NAMALWA (cell line): Measurements from ENCODE around the gene SLC35G4.
"Not testable (repeated sequence)": the region's sequence is repeated elsewhere in the genome, so short reads cannot be mapped to it uniquely, and the experiment has no call there.

Experiments
- DNase-seq: peaks from one replicate; pipeline ENCODE4 v3.0.0-alpha.2; 2015; ENCODE audit warnings: low spot score

The SLC35G4 gene

DNA sequence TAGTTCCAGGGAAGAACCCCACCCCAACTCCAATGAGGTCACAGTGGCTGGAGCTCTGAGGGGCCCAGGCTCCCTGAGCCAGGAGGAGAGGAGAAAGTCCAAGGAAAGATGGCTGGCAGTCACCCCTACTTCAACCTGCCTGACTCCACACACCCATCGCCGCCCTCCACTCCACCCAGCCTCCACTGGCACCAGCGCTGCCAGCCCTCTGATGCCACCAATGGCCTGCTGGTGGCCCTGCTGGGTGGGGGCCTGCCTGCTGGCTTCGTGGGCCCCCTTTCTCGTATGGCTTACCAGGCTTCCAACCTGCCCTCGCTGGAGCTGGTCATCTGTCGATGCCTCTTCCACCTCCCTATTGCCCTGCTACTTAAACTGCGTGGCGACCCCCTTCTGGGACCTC is at the start of gene SLC35G4:
SLC35G4 (plus strand) TSS at position 109 of the 400 bp plus-strand sequence; CDS start at position 109, 0 bp downstream.
- DNase-seq, result not testable (repeated sequence)

DNA sequence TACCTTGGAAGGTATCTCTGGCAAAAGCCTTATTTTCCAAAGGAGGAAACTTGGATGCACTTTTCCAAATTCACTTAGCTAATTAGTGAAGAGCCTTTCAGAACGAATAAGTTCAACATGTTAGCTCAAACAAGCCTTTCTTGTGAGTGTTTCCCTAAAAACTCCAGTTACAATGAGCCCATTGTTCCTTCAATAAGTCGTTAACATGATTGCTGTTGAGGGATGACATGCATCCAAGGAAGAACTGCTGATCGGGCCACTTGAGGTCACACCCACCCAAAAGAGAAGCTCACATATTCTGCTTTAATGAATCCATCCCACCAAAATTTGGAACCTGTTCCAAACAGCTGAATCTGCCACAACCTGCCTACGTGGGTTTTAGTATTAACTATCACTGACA is 48.1 kb upstream of the SLC35G4 start:
- DNase-seq, result no peak

DNA sequence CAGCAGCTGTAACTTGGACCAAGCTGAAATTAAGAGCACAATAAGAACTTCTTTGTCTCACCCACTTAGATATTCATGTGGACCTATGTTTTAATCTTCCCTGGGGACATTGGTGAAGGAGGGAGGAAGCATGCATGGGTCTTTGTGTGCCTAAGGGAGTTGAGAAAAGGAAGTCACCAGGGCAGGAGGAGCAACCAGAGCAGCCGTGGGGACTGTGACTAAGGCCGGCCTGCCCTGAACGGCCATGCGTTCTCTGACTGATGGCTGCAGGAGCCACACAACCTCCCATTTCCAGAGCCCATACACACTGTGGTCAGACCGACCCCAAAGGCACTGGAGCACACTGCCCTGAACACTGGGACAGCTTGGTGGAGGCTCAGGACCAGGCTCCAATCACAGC is 43.7 kb upstream of the SLC35G4 start:
- no peak for DNase-seq

DNA sequence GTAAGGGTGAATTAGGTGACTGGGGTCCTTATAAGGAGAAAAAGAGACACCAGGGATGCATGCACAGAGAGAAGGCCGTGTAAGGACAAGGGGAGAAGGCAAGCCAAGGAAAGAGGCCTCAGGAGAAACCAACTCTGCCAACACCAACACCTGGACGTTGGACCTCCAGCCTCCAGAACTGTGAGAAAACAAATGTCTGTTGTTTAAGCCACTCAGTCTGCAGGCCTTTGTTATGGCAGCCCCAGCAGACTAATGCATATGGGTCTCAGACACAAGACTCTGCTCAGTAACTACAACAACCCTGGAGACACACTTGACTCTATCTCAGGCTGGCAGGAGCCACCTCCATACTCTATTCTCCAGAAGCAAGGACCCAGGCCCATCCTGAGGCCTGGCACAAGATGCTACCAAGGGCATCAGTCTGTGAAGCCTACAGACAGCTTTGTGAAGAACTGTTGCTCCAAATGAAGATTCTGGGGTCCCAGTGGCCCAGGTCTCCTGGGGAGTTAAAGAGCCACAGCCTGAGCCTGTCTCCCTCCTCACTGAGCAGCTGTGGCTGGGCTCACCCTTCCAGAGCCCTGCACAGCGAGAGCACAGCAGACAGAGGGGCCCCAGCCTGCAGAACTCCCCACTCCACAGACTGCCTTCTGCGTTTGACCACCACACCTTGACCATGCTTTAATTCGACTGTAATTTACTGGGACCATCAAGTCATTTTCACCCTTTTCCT is 43.0 kb upstream of the SLC35G4 start:
- DNase-seq, result no peak

DNA sequence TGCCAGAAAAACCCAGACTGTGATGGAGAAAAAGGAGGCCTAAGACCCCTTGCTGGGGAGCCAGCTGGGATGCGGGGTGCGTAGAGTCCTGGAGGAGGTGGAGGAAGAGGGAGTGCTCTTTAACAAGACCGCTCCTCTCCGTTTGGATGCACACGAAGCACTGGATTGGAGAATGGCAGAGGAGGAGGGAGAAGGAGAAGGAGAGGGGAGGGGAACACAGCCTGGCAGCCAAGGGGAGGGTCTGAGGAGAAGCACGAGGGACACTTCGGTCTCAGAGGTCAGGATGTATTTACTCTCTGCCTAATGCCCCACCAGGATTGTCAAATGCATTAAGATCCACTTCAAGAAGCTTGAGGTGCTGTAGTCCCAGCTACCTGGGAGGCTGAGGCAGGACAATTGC is 42.0 kb upstream of the SLC35G4 start:
- no peak for DNase-seq

DNA sequence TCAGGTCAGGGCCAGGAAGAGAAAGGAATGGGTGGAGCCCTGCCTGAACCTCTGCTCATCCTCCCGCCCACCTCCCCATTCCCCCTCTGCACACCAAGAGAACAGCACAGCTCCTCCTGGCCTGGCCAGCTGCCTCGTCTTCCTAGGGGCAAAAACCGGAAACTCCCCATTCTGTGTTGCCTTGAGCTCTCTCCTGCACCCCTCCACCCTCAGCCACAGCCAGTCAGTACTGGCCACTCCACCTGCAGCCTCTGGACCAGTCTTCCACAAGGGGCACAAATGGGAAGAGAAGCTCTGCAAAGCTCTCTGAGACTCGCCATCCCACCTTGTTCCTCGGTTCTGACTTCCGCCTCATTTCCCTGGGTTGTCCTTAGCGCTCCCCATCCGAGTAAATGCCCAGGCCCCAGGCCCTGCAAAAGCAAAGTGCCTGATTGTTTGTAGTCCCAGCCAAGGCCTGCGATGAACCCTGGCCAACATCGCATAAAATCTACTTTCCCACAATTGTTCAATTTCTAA is 39.3 kb upstream of the SLC35G4 start:
- DNase-seq, result no peak

DNA sequence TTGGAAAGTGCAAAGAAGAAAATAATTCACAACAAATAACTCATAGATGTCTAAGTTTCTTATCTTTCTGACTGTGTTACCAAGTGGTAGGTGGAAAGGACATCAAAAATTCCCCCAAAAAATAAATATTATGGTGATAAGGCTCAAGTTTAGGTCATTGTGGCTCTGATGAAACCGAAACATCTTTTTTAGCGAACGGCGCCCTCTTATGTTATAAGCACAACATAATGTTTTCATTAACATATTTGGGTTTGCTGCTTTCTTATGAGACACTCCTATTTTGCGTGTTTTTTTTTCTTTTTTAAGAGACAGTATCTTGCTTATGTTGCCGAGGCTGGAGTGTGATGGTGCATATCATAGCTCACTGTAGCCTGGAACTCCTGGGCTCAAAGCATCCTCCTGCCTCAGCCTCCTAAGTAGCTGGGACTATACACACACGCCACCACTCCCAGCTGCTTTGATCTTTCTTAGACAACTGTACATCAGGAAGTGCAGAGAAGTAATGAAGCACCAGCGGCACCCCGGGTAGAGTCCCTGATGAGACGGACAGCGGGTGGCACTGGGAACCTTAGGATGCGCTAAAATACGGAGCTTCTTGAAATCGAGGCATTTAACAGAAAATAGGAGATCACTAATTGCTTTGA is 38.5 kb upstream of the SLC35G4 start:
- peak; percentile 58 for DNase-seq

DNA sequence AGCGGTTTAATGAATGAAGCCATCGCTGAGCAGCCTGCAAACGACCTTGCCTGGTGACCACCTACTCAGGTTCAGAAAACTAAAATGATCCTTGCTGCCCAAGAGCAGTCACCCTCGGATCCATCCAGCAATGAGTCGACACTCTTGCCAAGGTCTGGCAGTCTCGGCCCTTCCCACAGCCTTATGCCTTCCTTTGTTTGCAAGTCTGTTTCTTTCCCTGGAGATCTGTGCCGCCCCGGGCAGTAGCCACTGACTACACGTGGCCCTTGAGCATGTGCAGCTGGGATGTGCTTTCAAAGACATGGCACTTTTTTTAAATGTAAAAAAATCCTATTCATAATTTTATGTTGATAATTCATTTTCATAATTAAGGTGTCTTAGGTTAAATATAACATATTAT is 37.2 kb upstream of the SLC35G4 start:
- no peak for DNase-seq

DNA sequence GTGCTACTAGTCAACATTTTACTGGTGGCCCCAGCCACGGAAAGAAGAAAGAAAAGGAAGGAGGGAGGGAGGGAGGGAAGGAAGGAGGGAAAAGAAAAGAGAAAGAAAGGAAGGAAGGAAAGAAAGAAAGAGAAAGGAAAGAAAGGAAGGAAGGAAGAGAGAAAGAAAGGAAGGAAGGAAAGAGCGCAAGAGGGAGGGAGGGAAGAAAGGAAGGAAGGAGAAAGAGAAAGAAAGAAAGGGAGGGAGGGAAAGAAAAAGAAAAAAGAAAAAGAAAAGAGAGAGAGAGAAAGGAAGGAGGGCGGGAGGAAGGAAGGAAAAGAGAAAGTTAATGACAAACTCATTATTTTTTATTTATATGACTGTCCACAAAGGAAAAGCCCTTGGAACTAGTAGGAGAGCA is 34.9 kb upstream of the SLC35G4 start:
- no peak for DNase-seq

DNA sequence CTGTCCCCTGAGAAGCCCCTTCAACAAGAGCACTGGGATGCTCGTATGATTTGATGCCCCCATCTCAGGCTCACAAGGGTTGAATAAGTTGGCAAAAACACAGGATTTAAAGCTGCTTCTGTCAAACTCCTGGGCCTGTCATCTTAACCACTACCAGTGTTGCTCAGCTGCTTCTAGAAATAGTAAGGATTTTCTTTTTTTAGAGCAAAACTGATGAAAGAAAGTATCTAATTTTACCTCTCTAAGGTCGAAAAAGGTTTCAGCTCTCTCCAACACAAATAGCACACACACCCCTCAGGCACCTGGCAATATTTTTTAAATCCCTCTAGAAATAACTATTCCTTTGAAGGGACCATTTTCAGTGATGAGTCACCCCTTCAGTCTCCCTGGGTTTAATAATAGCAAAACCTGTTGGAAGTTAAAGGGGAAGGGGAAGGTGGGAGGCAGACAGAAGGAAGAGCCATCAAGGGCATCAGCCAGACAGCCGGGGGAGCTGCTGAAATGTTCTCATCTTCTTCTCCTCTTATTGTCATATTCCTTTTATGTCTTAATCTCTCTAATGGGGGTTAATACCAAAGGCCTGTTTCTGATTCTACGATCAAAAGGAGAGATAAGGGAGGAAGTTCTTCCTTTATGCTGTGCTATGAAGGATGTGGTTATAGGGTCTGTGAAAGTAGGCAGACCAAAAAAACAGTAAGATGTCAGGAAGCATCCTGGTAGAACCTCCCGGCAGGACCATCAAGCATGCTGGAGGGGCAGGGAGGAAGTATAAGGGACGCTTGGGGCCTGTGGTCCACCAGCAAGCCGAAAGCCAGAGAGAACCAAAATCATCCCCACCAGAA is 31.9 kb upstream of the SLC35G4 start:
- DNase-seq, result no peak

DNA sequence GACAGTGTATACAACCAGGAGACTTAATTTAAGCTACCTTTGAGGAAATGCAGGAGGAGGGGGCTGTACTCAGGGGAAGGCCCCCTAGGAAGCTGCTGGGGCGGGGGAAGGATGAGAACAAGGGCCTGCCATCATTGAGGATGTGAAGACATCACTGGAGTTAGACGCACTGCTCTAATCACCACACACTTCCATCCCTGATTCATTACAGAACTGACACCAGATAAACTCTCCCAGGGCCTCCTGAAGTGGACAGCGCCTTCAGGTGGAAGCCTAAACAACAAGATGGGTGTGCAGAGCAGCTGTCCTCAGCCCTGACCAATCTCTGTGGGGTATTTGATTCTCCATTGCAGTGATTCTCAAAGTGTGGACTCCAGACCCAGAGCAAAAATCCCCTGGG is 30.6 kb upstream of the SLC35G4 start:
- DNase-seq, result no peak

DNA sequence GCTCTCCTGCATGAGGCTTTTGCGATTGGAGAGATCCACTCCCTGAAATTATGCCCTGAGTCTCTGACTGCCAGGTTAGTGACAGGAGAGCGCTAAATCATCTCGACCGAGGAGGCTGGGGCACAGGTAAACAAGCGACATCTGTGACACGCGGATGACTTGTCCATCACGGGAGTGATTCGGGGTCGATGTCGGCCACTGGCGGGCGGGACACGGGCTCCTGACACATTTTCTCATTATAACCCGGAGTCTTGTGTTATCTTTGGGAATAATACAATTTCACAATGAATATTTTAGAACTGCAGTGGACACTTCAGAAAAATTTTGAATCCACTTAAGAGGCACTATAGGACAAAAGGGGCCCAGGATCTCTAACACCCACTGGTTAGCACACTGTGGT is 29.5 kb upstream of the SLC35G4 start:
- DNase-seq, result no peak

DNA sequence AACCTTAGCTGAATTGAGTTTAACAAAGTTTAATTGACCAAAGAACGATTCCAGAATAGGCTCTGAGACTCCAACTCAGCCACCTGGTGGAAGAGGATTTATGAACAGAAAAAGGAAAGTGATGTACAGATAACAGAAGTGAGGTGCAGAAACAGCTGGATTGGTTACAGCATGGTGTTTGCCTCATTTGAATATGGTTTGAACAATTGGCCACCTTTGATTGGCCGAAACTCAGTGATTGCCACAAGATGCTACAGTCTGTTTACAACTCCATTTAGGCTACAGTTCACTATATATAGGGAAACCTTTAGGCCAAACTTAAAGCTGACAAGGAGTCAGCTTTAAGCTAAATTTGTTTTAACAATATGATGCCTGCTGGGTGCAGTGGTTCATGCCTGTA is 28.1 kb upstream of the SLC35G4 start:
- DNase-seq, result no peak

DNA sequence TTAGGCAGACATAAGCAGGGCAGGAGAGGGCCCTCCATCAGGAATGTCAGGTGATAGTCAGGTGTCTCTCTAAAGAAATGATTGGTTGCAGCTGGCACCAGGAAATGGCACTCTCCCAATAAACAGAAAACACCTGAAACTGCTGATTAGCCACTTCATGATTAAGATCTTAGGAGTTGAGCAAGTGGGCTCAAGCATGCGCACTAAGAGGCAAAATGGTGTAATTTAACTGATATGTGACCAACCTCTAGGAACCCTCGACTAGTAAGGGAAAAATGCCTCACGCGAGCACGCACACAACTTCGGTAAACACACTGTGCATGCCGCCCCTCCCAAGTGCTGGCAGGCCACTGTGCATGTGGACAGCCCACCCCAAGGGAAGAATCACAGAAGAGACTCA is 23.8 kb upstream of the SLC35G4 start:
- no peak for DNase-seq

DNA sequence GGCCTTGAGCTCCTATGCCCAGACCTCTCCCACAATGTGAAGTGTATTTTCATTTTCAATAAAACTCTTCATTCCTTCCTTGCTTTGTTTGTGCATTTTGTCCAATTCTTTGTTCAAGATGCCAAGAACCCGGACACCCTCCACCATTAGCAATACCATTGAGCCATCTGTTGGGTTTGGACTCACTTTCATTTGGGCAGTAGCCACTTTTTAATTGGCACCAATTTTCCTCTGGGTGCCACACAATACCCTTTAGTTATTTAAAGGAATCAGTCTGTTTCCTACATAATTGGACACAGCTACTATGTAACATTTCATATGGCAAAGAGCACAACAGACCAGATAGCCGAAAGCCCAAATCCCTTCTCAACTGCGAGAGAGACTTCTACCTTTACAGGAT is 22.5 kb upstream of the SLC35G4 start:
- DNase-seq, result no peak

DNA sequence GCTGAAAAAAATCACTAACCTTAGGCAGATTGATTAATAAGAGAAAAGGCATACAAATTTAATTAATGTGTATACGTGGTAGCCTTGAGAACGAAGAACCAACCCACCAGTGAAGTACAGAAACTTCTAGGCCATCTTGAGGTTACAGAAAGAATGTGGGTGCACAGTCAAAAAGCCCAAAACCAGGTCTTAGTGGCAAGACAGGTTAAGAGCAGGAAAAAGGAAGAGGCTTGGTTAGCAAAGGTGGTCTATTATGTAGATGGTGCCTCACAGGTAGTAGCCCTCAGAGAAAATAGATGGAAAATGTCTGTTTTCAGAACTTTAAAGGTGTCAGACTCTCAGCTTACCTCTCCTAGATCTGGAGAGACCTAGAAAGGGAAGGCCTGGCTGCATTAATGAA is 22.0 kb upstream of the SLC35G4 start:
- DNase-seq, result no peak

DNA sequence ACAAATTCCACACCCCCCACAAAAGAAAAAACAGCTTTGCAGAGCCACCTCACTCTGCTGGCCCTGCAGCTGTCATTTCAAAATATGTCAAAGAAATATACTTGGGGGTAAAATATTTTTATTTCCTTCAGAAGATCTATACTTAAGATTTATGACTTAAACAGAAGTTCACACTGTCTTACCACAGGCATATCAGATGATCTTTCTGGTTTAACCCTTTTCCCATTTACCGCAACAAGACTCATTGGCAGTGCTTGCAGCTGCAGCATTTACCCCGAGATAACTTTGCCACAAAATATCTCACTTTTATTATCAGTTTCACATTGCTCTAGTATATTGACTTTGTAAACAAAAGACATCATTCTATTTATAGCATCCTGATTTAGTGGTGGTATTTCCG is 21.6 kb upstream of the SLC35G4 start:
- DNase-seq, result no peak

DNA sequence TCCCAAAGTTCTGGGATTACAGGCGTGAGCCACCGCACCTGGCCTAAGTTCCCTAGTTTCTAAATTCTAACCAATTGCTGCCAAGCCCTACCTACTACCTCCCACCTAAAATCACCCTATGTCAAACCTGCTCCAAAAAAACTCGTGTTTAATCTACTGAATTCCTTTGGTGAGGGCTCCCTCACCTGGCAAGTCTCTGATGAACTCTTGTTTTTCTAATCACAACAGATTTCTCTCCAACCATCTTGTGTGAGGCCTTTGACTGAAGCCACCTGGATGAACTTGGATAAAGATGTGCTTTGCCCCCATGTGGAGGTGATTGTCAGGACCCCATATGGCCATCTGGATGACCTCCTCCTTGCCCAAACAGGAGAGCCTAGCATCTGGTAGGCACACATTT is 17.4 kb upstream of the SLC35G4 start:
- no peak for DNase-seq

DNA sequence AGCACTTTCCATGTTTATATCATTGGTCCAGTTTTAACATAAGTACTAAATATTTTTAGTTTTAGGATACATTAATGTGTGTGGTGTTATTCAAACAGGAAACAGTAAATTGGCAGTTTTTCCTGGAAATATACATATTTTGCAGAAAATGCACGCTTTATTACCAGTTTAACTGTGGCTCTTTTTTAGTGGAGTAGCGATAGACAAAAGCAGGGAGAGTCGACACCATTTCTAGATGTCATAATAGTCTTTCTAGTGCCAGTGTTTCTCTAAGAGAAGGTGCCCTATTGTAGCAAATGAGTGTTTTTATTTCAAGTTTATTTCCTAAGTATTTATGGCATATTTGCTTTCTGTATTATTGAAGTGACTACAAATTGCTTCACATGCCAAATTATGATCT is 9.1 kb upstream of the SLC35G4 start:
- no peak for DNase-seq

DNA sequence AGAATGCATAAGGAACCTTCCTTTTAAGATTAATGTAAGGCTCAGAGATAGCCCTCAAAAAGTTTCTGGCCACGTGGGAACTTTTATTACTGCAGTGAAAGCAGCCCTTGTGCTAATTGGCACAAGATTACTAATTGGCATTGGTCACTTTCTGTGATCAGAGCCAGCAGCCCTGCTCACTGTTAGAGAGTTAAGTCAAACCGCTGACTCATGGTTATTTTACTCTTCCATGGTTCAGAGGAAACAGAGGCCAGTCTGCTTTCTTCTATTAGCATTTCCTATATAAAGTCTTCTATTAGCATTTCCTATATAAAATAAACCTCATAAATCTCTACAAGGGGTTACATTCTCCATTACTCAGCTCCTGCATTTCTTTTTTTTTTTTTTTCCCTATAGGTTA is 1.5 kb upstream of the SLC35G4 start:
- DNase-seq, result no peak

DNA sequence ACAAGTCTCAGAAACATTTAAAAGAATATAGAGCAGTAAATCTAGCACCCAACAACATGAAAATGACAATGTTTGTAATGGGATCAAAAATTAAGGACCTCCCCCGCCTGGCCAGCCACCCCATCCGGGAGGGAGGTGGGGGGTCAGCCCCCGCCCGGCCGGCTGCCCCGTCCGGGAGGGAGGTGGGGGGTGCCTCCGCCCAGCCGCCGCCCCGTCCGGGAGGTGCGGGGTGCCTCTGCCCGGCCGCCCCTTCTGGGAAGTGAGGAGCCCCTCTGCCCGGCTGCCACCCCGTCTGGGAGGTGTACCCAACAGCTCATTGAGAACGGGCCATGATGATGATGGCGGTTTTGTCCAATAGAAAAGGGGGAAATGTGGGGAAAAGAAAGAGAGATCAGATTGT is 778 bp upstream of the SLC35G4 start:
- not testable (repeated sequence) for DNase-seq

DNA sequence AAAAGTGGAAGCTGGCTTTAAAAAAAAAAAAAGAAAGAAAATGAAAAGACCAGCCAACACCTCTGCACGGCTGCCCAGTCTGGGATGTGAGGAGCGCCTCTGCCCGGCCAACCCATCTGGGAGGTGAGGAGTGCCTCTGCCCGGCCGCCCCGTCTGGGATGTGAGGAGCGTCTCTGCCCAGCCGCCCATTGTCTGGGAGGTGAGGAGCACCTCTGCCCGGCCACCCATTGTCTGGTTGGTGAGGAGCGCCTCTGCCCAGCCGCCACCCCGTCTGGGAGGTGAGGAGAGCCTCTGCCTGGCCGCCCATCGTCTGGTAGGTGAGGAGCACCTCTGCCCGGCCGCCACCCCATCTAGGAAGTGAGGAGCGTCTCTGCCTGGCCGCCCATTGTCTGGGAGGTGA is 3.7 kb downstream of the SLC35G4 start:
- DNase-seq, result not testable (repeated sequence)

DNA sequence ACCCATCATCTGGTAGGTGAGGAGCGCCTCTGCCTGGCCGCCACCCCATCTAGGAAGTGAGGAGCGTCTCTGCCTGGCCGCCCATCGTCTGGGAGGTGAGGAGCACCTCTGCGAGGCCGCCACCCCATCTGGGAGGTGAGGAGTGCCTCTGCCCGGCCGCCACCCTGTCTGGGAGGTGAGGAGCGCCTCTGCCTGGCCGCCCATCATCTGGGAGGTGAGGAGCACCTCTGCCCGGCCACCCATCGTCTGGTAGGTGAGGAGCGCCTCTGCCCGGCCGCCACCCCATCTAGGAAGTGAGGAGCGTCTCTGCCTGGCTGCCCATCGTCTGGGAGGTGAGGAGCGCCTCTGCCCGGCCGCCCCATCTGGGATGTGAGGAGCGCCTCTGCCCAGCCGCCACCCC is 4.2 kb downstream of the SLC35G4 start:
- not testable (repeated sequence) for DNase-seq
